Panc1 (cell line): Measurements from ENCODE around the gene JOSD1. TPM values are rescaled to one million over a fixed set of nuclear protein-coding genes. Genes with fewer than 3 reads are reported as not detected.

Experiments used
- ATAC-seq: fragments of 200-7000 bp; cut with Tn5 transposase; 2 replicates; pipeline ENCODE4 v1.9.1; 2020; ENCODE audit warnings: mild to moderate bottlenecking, moderate library complexity
- BruUV-seq: library from RNA; stranded (reverse); fragments of 400-500 nt; replicated peaks from 2 replicates; lab custom pipeline; 2021; lab: Mats Ljungman, UMichigan
- CTCF ChIA-PET: fragments of 300-600 bp; sonication (Branson Sonifier 250); formaldehyde crosslinking; loops from one replicate; lab custom pipeline; 2022; ENCODE audit warnings: antibody characterized with exemption; lab: Charles Lee
- POLR2A ChIA-PET: fragments of 300-600 bp; sonication (Branson Sonifier 250); formaldehyde crosslinking; loops from one replicate; lab custom pipeline; 2022; ENCODE audit warnings: antibody characterized with exemption; lab: Charles Lee
- DNase-seq: peaks from one replicate; pipeline ENCODE4 v3.0.0-alpha.2; 2010; ENCODE audit warnings: low read depth, low spot score
- H3K27ac ChIP-seq: 2 replicates; pipeline ENCODE4 v1.5.1; 2011; ENCODE audit warnings: mild to moderate bottlenecking, low read length, inconsistent platforms
- H3K27me3 ChIP-seq: fragments of 200-500 bp; sonication (Bioruptor generic); 2 replicates; pipeline ENCODE4 v1.6.0; 2014; ENCODE audit warnings: low read length, inconsistent platforms; ENCODE audit not compliant: control insufficient read depth, insufficient read depth
- H3K36me3 ChIP-seq: fragments of 200-500 bp; sonication (Bioruptor generic); 2 replicates; pipeline ENCODE4 v1.5.1; 2014; ENCODE audit warnings: inconsistent platforms, mild to moderate bottlenecking, low read length, moderate library complexity; ENCODE audit not compliant: control insufficient read depth, insufficient read depth
- H3K4me1 ChIP-seq: 2 replicates; pipeline ENCODE4 v1.5.1; 2011; ENCODE audit warnings: inconsistent platforms, mild to moderate bottlenecking, low read length, moderate library complexity; ENCODE audit not compliant: control insufficient read depth, insufficient read depth
- H3K4me3 ChIP-seq, 2 experiments: 2 replicates each; pipeline ENCODE4 v1.5.1; 2011 to 2012; ENCODE audit warnings: low read depth in 2 of 2, low read length in 2 of 2, mild to moderate bottlenecking in 2 of 2, inconsistent platforms in 1 of 2, moderate library complexity in 1 of 2
- H3K9me3 ChIP-seq: fragments of 200-500 bp; sonication (Bioruptor generic); 2 replicates; pipeline ENCODE4 v1.5.1; 2014; ENCODE audit warnings: low read depth, mild to moderate bottlenecking, inconsistent platforms, low read length, moderate library complexity; ENCODE audit not compliant: control insufficient read depth, insufficient read depth
- POLR2AphosphoS5 ChIP-seq: IDR thresholded peaks from 2 replicates; pipeline ENCODE4 v1.6.1; 2012; ENCODE audit warnings: mild to moderate bottlenecking, low read depth, low read length, moderate library complexity
- REST ChIP-seq, 2 experiments: IDR thresholded peaks; 2 replicates each; pipeline ENCODE4 v1.6.1; 2011 to 2012; ENCODE audit warnings: low read depth in 2 of 2, control low read depth in 1 of 2, low read length in 1 of 2, mild to moderate bottlenecking in 1 of 2, moderate library complexity in 1 of 2; ENCODE audit not compliant: insufficient read depth in 1 of 2
- SIN3A ChIP-seq: IDR thresholded peaks from 2 replicates; pipeline ENCODE4 v1.6.1; 2012; ENCODE audit warnings: low read depth, mild to moderate bottlenecking, low read length, moderate library complexity, borderline replicate concordance; ENCODE audit not compliant: insufficient read depth
- TCF7L2 ChIP-seq: IDR thresholded peaks from 2 replicates; pipeline ENCODE4 v1.6.1; 2011; ENCODE audit warnings: mild to moderate bottlenecking, low read depth, low read length, inconsistent platforms
- in situ Hi-C: cut with HindIII; loops from 2 replicates; pipeline ENCODE4 v1.10.0; 2016; ENCODE audit warnings: low sequenced_read_pairs, low pct_unique_long_range_greater_than_20kb
- intact Hi-C: fragments of 100-400 bp; cut with micrococcal nuclease; formaldehyde crosslinking; loops from one replicate; pipeline ENCODE4 v1.10.0; 2022; ENCODE audit not compliant: unreplicated experiment
- total RNA-seq: library from RNA; stranded (reverse); gene quantifications from one replicate; pipeline ENCODE4 v1.2.1, GENCODE V29; 2021; ENCODE audit not compliant: unreplicated experiment
- TF ChIP-seq, protein P1 (sequence below): fragments of 450-650 bp; IDR thresholded peaks from 2 replicates; pipeline ENCODE4 v1.5.1; 2017; ENCODE audit warnings: mild to moderate bottlenecking

Gene JOSD1
- total RNA-seq, 1 experiment from 2014 or later, result 35.1 TPM

- DNase-seq, result no peak
- no TSS peak for BruUV-seq
- H3K27ac ChIP-seq, result no peak overlapping the region
- H3K4me3 ChIP-seq, result no peak overlapping the region
- H3K36me3 ChIP-seq, result no peaks in the 10 kb centered on the region
- intact Hi-C loops, result no loop called here
- ChIA-PET POLR2A (no interaction called here), CTCF (interaction anchor here (0.7 kb wide), 1 partner anchor 10 kb away, joined by 9 read pairs; no protein-coding TSS in a partner anchor)
- ATAC-seq, result no peak
- in situ Hi-C loops, result no loop called here
- H3K9me3 ChIP-seq, result no peaks in the 10 kb centered on the region
- H3K27me3 ChIP-seq, result no peaks in the 10 kb centered on the region
- no peaks in the 10 kb centered on the region for H3K4me1 ChIP-seq
- TF ChIP-seq SIN3A (no peak), TCF7L2 (no peak), REST (IDR thresholded peaks at IDR 0.05; ENCODE audit: insufficient read depth in 1 of 2, low read depth in 2 of 2, low read length in 1 of 2) (no peak)
- TF ChIP-seq, protein P1, sequence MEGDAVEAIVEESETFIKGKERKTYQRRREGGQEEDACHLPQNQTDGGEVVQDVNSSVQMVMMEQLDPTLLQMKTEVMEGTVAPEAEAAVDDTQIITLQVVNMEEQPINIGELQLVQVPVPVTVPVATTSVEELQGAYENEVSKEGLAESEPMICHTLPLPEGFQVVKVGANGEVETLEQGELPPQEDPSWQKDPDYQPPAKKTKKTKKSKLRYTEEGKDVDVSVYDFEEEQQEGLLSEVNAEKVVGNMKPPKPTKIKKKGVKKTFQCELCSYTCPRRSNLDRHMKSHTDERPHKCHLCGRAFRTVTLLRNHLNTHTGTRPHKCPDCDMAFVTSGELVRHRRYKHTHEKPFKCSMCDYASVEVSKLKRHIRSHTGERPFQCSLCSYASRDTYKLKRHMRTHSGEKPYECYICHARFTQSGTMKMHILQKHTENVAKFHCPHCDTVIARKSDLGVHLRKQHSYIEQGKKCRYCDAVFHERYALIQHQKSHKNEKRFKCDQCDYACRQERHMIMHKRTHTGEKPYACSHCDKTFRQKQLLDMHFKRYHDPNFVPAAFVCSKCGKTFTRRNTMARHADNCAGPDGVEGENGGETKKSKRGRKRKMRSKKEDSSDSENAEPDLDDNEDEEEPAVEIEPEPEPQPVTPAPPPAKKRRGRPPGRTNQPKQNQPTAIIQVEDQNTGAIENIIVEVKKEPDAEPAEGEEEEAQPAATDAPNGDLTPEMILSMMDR, result no peak
Measured at GRCh38 chr22:38735126-38735464, 34.4 kb upstream of the JOSD1 start.

- Histone ChIP-seq H3K4me1 (no peaks in the 10 kb centered on the region), H3K27ac (no peak overlapping the region), H3K4me3 (no peak overlapping the region), H3K27me3 (no peaks in the 10 kb centered on the region), H3K9me3 (no peaks in the 10 kb centered on the region), H3K36me3 (no peaks in the 10 kb centered on the region; the same call in 1 of the 2 replicates)
- in situ Hi-C loops, result no loop called here
- TF ChIP-seq SIN3A, result no peak
- TF ChIP-seq, protein P1, result no peak
- TF ChIP-seq POLR2AphosphoS5, result no peak
- TF ChIP-seq TCF7L2, result no peak
- TF ChIP-seq REST (IDR thresholded peaks at IDR 0.05; ENCODE audit: insufficient read depth in 1 of 2, low read depth in 2 of 2, low read length in 1 of 2), result no peak
- ChIA-PET POLR2A (no interaction called here), CTCF (interaction anchor here (0.7 kb wide), 1 partner anchor 10 kb away, joined by 9 read pairs; no protein-coding TSS in a partner anchor)
- DNase-seq, result no peak
- ATAC-seq, result no peak
- intact Hi-C loops, result no loop called here
- TSS peak; percentile 89 for BruUV-seq
Measured at GRCh38 chr22:38734421-38735100, 33.8 kb upstream of the JOSD1 start.
